ENCODE data around the gene DZANK1. TPM values are rescaled to one million over a fixed set of nuclear protein-coding genes. Genes with fewer than 3 reads are reported as not detected.

Gene DZANK1
- polyA plus RNA-seq, 1 donor (not counting 4 experiments of a cell fraction or from before 2014, with no cell fraction given): 3.0 TPM

DNA sequence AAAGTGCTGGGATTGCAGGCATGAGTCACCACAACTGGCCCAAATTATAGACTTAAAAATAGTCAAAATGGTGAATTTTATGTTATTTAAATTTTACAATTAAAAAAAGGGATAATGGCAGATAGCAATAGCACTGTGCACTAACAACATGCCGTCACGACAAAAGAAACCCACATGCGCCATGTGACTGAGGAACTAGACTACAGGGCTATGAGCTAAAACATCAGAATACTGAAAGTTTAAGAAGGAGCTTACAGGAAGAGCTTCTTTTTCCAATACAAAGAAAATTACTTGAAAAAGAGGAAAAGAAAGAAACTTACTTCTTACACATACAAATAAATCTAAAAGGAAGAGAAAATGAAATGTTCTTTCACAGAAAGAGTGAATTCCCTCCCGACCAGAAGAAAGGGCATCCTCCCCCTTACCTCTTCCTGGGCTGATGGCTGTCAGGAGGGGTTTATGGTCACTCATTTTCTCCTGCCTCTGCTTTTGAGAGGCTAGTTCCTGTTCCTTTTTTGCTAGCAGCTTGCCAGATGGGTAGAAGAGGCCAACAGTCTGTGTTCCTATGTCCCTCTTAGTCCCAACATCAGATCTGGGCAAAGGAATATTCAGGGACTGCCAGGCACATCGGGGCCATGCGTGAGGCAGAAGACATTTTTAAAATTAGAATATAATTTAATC, 54.5 kb downstream of the DZANK1 start:
- H3K4me3 ChIP-seq (ENCODE audit: control insufficient read depth in 2 of 3, extremely low read depth in 1 of 3, insufficient read depth in 2 of 3, low read depth in 1 of 3, low read length in 3 of 3): no peak overlapping the region
- no peak overlapping the region for H3K4me2 ChIP-seq (ENCODE audit: control insufficient read depth, extremely low read depth, insufficient read depth, low read depth, low read length)
- H3K27ac ChIP-seq (ENCODE audit: control insufficient read depth, insufficient read depth, low read length): no peak overlapping the region
- dilution Hi-C loops (cut with MboI; ENCODE audit: extremely low pct_ligation_motif_present, low sequenced_read_pairs): no loop called here
- no peaks in the 10 kb centered on the region for H3K9me1 ChIP-seq (ENCODE audit: control insufficient read depth, extremely low read depth, insufficient read depth, low read length)
- no peaks in the 10 kb centered on the region for H3K36me3 ChIP-seq (ENCODE audit: control insufficient read depth in 2 of 2, extremely low read depth in 1 of 2, insufficient read depth in 2 of 2, low read length in 2 of 2)
- no peak for DNase-seq (ENCODE audit: low read depth, low spot score)
- no peaks in the 10 kb centered on the region for H3K27me3 ChIP-seq (ENCODE audit: control insufficient read depth, extremely low read depth, insufficient read depth, low read length)
- H3K79me2 ChIP-seq (ENCODE audit: control insufficient read depth, insufficient read depth, low read length): no peaks in the 10 kb centered on the region
- no peak overlapping the region for H2AFZ ChIP-seq (ENCODE audit: control insufficient read depth, low read length)
- H4K20me1 ChIP-seq (ENCODE audit: control insufficient read depth, extremely low read depth, insufficient read depth, low read length): no peaks in the 10 kb centered on the region
- TF ChIP-seq, protein P1, sequence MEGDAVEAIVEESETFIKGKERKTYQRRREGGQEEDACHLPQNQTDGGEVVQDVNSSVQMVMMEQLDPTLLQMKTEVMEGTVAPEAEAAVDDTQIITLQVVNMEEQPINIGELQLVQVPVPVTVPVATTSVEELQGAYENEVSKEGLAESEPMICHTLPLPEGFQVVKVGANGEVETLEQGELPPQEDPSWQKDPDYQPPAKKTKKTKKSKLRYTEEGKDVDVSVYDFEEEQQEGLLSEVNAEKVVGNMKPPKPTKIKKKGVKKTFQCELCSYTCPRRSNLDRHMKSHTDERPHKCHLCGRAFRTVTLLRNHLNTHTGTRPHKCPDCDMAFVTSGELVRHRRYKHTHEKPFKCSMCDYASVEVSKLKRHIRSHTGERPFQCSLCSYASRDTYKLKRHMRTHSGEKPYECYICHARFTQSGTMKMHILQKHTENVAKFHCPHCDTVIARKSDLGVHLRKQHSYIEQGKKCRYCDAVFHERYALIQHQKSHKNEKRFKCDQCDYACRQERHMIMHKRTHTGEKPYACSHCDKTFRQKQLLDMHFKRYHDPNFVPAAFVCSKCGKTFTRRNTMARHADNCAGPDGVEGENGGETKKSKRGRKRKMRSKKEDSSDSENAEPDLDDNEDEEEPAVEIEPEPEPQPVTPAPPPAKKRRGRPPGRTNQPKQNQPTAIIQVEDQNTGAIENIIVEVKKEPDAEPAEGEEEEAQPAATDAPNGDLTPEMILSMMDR (optimal IDR thresholded peaks at IDR 0.05 in 1 of 3, IDR thresholded peaks at IDR 0.05 in 1 of 3, conservative IDR thresholded peaks at IDR 0.05 in 1 of 3; ENCODE audit: extremely low read depth in 1 of 3, insufficient read depth in 2 of 3, low read length in 3 of 3): no peak
- TF ChIP-seq EZH2 (IDR thresholded peaks at IDR 0.05; ENCODE audit: low read length): no peak
- FAIRE-seq: no peak
- H3K9ac ChIP-seq (ENCODE audit: control insufficient read depth, extremely low read depth, insufficient read depth, low read length): no peak overlapping the region
- H3K4me1 ChIP-seq (ENCODE audit: control insufficient read depth, extremely low read depth, insufficient read depth, low read length): no peaks in the 10 kb centered on the region
- H3K9me3 ChIP-seq (ENCODE audit: control insufficient read depth, low read depth, low read length): no peaks in the 10 kb centered on the region

DNA sequence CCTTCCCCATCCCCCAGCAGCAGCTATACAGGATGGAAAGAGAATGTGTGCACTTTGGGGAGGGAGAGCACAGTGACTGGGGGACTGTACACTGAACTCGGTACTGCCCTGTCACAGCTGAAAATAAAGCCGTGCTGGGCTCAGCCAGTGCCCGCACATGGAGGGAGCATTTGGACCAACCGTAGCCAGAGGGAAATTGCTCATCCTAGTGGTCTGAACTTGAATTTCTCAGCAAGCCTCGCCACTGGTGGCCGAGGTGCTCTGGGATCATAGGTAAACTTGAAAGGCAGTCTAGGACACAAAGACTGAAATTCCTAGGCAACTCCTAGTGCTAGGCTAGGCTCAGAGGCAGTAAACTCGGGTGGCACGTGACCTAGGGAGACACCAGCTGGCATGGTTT, 61.0 kb downstream of the DZANK1 start:
- H4K20me1 ChIP-seq (ENCODE audit: control insufficient read depth, extremely low read depth, insufficient read depth, low read length): no peaks in the 10 kb centered on the region
- H3K27me3 ChIP-seq (ENCODE audit: control insufficient read depth, extremely low read depth, insufficient read depth, low read length): no peaks in the 10 kb centered on the region
- no peak overlapping the region for H2AFZ ChIP-seq (ENCODE audit: control insufficient read depth, low read length)
- no peaks in the 10 kb centered on the region for H3K9me1 ChIP-seq (ENCODE audit: control insufficient read depth, extremely low read depth, insufficient read depth, low read length)
- dilution Hi-C loops (cut with MboI; ENCODE audit: extremely low pct_ligation_motif_present, low sequenced_read_pairs): no loop called here
- no peaks in the 10 kb centered on the region for H3K36me3 ChIP-seq (ENCODE audit: control insufficient read depth in 2 of 2, extremely low read depth in 1 of 2, insufficient read depth in 2 of 2, low read length in 2 of 2)
- H3K27ac ChIP-seq (ENCODE audit: control insufficient read depth, insufficient read depth, low read length): no peak overlapping the region
- no peak for FAIRE-seq
- H3K9me3 ChIP-seq (ENCODE audit: control insufficient read depth, low read depth, low read length): no peaks in the 10 kb centered on the region
- no peak overlapping the region for H3K4me2 ChIP-seq (ENCODE audit: control insufficient read depth, extremely low read depth, insufficient read depth, low read depth, low read length)
- H3K79me2 ChIP-seq (ENCODE audit: control insufficient read depth, insufficient read depth, low read length): no peaks in the 10 kb centered on the region
- peaks cover 15% of the 10 kb centered on the region for H3K4me1 ChIP-seq (ENCODE audit: control insufficient read depth, extremely low read depth, insufficient read depth, low read length)
- DNase-seq (ENCODE audit: low read depth, low spot score): no peak
- no peak overlapping the region for H3K9ac ChIP-seq (ENCODE audit: control insufficient read depth, extremely low read depth, insufficient read depth, low read length)
- no peak overlapping the region for H3K4me3 ChIP-seq (ENCODE audit: control insufficient read depth in 2 of 3, extremely low read depth in 1 of 3, insufficient read depth in 2 of 3, low read depth in 1 of 3, low read length in 3 of 3)
- no peak for TF ChIP-seq EZH2 (IDR thresholded peaks at IDR 0.05; ENCODE audit: low read length)
- TF ChIP-seq, protein P1 (optimal IDR thresholded peaks at IDR 0.05 in 1 of 3, IDR thresholded peaks at IDR 0.05 in 1 of 3, conservative IDR thresholded peaks at IDR 0.05 in 1 of 3; ENCODE audit: extremely low read depth in 1 of 3, insufficient read depth in 2 of 3, low read length in 3 of 3): no peak

All from keratinocyte (primary cell).